Measurements from ENCODE around the gene PM20D1.
A peak's percentile ranks its signal among the peaks of the same experiment; 100 is the strongest.

DNA sequence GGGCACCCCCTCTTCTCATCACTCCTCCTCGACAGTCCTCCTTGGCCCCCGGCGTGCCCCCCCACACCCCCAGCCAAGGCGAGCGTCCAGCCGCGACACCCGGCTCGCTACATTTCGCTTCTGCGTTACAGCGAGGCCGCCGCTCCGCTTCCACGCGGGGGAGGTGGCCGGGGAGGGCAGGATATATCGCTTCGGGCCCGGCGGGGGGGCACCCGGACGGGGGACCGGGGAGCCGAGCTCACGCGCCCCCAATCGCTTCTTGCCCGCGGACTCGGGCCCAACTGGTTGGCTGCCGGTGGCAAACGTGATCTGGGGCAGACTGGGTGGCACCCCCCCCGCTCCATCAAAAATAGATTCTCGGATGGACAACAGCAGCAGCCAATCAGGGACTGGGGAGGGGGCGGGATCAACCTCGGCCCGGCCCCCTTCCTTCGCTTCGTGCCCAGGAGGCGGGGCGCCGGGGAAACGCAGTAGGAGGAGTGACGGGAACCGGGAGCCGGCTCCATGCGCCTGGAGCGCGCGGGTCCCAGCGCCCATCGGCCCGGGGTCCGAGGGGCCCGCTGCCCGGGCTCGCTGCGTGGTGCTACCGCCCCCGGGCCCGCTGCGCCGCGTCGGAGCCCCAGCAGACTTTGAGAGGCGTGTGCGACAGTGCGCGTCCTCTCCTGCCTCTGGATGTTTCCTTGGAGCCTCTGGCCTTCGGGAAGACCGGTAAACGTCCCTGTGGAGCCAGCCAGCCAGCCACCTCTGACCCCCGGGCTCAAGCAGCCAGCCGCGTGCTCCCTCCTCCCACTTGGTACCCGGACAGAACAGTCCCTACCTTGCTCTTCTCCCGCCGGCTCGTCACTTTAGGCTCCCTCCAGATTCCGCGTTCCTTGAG is 36.8 kb downstream of the PM20D1 start, which contains the start of gene SLC41A1:
- TF ChIP-seq POLR2A (IDR thresholded peaks at IDR 0.05; ENCODE audit: extremely low read depth, insufficient read length), result no peak
- TF ChIP-seq, protein P1, sequence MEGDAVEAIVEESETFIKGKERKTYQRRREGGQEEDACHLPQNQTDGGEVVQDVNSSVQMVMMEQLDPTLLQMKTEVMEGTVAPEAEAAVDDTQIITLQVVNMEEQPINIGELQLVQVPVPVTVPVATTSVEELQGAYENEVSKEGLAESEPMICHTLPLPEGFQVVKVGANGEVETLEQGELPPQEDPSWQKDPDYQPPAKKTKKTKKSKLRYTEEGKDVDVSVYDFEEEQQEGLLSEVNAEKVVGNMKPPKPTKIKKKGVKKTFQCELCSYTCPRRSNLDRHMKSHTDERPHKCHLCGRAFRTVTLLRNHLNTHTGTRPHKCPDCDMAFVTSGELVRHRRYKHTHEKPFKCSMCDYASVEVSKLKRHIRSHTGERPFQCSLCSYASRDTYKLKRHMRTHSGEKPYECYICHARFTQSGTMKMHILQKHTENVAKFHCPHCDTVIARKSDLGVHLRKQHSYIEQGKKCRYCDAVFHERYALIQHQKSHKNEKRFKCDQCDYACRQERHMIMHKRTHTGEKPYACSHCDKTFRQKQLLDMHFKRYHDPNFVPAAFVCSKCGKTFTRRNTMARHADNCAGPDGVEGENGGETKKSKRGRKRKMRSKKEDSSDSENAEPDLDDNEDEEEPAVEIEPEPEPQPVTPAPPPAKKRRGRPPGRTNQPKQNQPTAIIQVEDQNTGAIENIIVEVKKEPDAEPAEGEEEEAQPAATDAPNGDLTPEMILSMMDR (IDR thresholded peaks at IDR 0.05; ENCODE audit: low read depth, low read length), result no peak
- TF ChIP-seq MYC (IDR thresholded peaks at IDR 0.05; ENCODE audit: low read depth, low read length), result peak; percentile 59

Data from NB4 (cell line).